DMS114 treated with DMSO at 0.1 percent for 48 hours (cell line): ENCODE data around the gene PDCD1.
"Not testable (repeated sequence)": the region's sequence is repeated elsewhere in the genome, so short reads cannot be mapped to it uniquely, and the experiment has no call there.

ENCODE experiments used
- DNase-seq: peaks from one replicate; lab custom pipeline; 2025; ENCODE audit not compliant: unreplicated experiment; lab: John Stamatoyannopoulos, UW

PDCD1 gene

GRCh38 chr2:241801611-241802420 lies 56.9 kb downstream of the PDCD1 start:
- DNase-seq = no peak

GRCh38 chr2:241800198-241800903 lies 58.3 kb downstream of the PDCD1 start:
- DNase-seq = not testable (repeated sequence)
